Memory B cell (primary cell): ENCODE data around the gene PAPSS2.
"Not testable (repeated sequence)": the region's sequence is repeated elsewhere in the genome, so short reads cannot be mapped to it uniquely, and the experiment has no call there.

ENCODE experiments used
- ATAC-seq: fragments of 150-1000 bp; cut with Tn5 transposase; 2 replicates; pipeline ENCODE4 v1.10.0; 2021; ENCODE audit warnings: low read depth, mild to moderate bottlenecking, moderate library complexity
- DNase-seq, 2 donors: peaks; one replicate each; pipeline ENCODE4 v3.0.0; 2022; ENCODE audit warnings: low spot score in 2 of 2
- H3K27ac Mint-ChIP-seq: one replicate; pipeline ENCODE4 v1.8.0; 2022; ENCODE audit warnings: mild to moderate bottlenecking, moderate library complexity, mixed read lengths
- H3K27me3 Mint-ChIP-seq: one replicate; pipeline ENCODE4 v1.8.0; 2022; ENCODE audit warnings: mixed read lengths
- H3K36me3 Mint-ChIP-seq: one replicate; pipeline ENCODE4 v1.8.0; 2022; ENCODE audit warnings: mild to moderate bottlenecking, mixed read lengths
- H3K4me1 Mint-ChIP-seq: one replicate; pipeline ENCODE4 v1.8.0; 2022; ENCODE audit warnings: mixed read lengths
- H3K4me3 Mint-ChIP-seq: one replicate; pipeline ENCODE4 v1.8.0; 2022; ENCODE audit warnings: mild to moderate bottlenecking, moderate library complexity, mixed read lengths
- H3K9me3 Mint-ChIP-seq: one replicate; pipeline ENCODE4 v1.8.0; 2022; ENCODE audit warnings: mixed read lengths

The PAPSS2 gene

GRCh38 chr10:87721781-87722180, 62.1 kb downstream of the PAPSS2 start:
- ATAC-seq, result no peak
- Mint-ChIP-seq H3K4me3 (no peak overlapping the region), H3K27ac (no peak overlapping the region), H3K4me1 (peaks cover 5% of the 10 kb centered on the region), H3K9me3 (no peaks in the 10 kb centered on the region), H3K36me3 (no peaks in the 10 kb centered on the region), H3K27me3 (no peaks in the 10 kb centered on the region)
- no peak for DNase-seq

- Mint-ChIP-seq H3K9me3 (no peaks in the 10 kb centered on the region), H3K36me3 (no peaks in the 10 kb centered on the region), H3K27me3 (peaks cover 2% of the 10 kb centered on the region), H3K4me1 (peaks cover 5% of the 10 kb centered on the region), H3K4me3 (no peak overlapping the region), H3K27ac (no peak overlapping the region)
- DNase-seq (no peak), ATAC-seq (no peak)
Observed at GRCh38 chr10:87722716-87723115, 63.0 kb downstream of the PAPSS2 start.

- Mint-ChIP-seq H3K4me1 (peaks cover 4% of the 10 kb centered on the region), H3K27me3 (peaks cover 2% of the 10 kb centered on the region), H3K36me3 (no peaks in the 10 kb centered on the region), H3K9me3 (no peaks in the 10 kb centered on the region), H3K4me3 (no peak overlapping the region), H3K27ac (no peak overlapping the region)
- DNase-seq (no peak), ATAC-seq (no peak)
Observed at GRCh38 chr10:87723500-87723899, 63.8 kb downstream of the PAPSS2 start.

- H3K4me1 Mint-ChIP-seq, result no peaks in the 10 kb centered on the region
- H3K9me3 Mint-ChIP-seq, result no peaks in the 10 kb centered on the region
- ATAC-seq (no peak), DNase-seq (no peak)
- no peaks in the 10 kb centered on the region for H3K36me3 Mint-ChIP-seq
- H3K27ac Mint-ChIP-seq, result no peak overlapping the region
- no peak overlapping the region for H3K4me3 Mint-ChIP-seq
- H3K27me3 Mint-ChIP-seq, result peaks cover 2% of the 10 kb centered on the region
Observed at GRCh38 chr10:87724789-87725188, 65.1 kb downstream of the PAPSS2 start.

- H3K27ac Mint-ChIP-seq, result no peak overlapping the region
- no peaks in the 10 kb centered on the region for H3K4me1 Mint-ChIP-seq
- peaks cover 10% of the 10 kb centered on the region for H3K27me3 Mint-ChIP-seq
- no peak for DNase-seq
- no peak overlapping the region for H3K4me3 Mint-ChIP-seq
- ATAC-seq, result no peak
- H3K36me3 Mint-ChIP-seq, result no peaks in the 10 kb centered on the region
- H3K9me3 Mint-ChIP-seq, result no peaks in the 10 kb centered on the region
Observed at GRCh38 chr10:87729940-87730339, 70.3 kb downstream of the PAPSS2 start.

GRCh38 chr10:87733081-87733480, 73.4 kb downstream of the PAPSS2 start:
- peaks cover 12% of the 10 kb centered on the region for H3K27me3 Mint-ChIP-seq
- no peaks in the 10 kb centered on the region for H3K9me3 Mint-ChIP-seq
- H3K27ac Mint-ChIP-seq, result no peak overlapping the region
- ATAC-seq, result no peak
- no peaks in the 10 kb centered on the region for H3K4me1 Mint-ChIP-seq
- H3K4me3 Mint-ChIP-seq, result no peak overlapping the region
- H3K36me3 Mint-ChIP-seq, result no peaks in the 10 kb centered on the region
- no peak for DNase-seq

GRCh38 chr10:87734987-87735827, 75.5 kb downstream of the PAPSS2 start:
- H3K4me1 Mint-ChIP-seq, result no peaks in the 10 kb centered on the region
- H3K36me3 Mint-ChIP-seq, result no peaks in the 10 kb centered on the region
- peak in 1 of 2 donors; percentile 8 for DNase-seq
- ATAC-seq, result peak; percentile 59
- H3K27me3 Mint-ChIP-seq, result peaks cover 12% of the 10 kb centered on the region
- H3K9me3 Mint-ChIP-seq, result no peaks in the 10 kb centered on the region
- H3K4me3 Mint-ChIP-seq, result no peak overlapping the region
- H3K27ac Mint-ChIP-seq, result no peak overlapping the region

DNA sequence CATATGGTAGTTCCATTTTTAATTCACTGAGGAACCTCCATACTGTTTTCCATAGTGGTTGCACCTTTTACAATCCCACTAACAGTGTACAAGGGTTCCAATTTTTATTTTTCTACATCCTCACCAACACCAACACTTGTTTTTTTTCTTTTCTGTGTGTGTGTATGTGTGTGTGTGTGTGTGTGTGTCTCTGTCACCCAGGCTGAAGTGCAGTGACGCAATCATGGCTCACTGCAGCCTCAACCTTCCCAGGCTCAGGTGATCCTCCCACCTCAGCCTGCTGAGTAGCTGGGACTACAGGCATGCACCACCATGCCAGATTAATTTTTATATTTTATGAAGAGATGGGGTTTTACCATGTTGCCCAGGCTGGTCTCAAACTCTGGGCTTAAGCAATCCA, 78.6 kb downstream of the PAPSS2 start:
- not testable (repeated sequence) for DNase-seq, H3K27ac Mint-ChIP-seq, ATAC-seq, H3K36me3 Mint-ChIP-seq, H3K9me3 Mint-ChIP-seq, H3K4me1 Mint-ChIP-seq, H3K4me3 Mint-ChIP-seq
- peaks cover 10% of the 10 kb centered on the region for H3K27me3 Mint-ChIP-seq

DNA sequence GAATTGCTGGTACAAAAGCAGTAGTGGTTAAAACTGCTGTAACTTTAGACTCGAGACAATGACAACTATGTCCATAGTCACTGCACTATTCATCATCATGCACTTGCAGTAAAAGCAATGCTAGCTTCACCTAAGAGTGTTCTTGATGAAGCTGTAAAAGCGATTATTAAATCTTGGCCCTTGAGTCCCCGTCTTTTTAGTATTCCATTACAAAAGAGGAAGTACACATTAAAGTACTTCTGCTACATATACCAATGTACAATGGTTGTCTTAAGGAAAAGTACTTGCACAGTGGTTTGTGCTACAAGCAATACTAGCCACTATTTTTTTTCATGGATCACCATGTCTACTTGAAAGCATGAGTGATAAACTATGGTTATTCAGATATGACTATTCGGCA, 80.0 kb downstream of the PAPSS2 start:
- no peak for ATAC-seq
- no peaks in the 10 kb centered on the region for H3K4me1 Mint-ChIP-seq
- no peaks in the 10 kb centered on the region for H3K9me3 Mint-ChIP-seq
- no peak overlapping the region for H3K4me3 Mint-ChIP-seq
- H3K36me3 Mint-ChIP-seq, result no peaks in the 10 kb centered on the region
- no peak for DNase-seq
- no peak overlapping the region for H3K27ac Mint-ChIP-seq
- peaks cover 6% of the 10 kb centered on the region for H3K27me3 Mint-ChIP-seq

DNA sequence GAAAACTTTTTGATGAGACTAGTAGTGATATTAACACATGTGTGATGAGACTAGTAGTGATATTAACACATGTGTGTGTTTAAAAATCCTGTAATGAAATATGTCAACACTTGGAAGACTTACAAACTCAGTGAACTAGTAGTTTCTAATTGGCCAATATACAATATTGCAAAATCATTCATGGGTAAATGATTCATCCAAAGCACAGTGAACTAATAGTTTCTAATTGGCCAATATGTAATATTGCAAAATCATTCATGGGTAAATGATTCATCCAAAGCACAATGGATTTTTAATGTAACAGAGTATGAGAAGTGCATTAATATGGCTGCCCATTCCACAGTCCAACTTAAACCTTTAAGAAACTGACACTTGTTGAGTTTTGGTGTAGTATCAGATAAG, 80.6 kb downstream of the PAPSS2 start:
- H3K4me3 Mint-ChIP-seq, result no peak overlapping the region
- DNase-seq (no peak), ATAC-seq (no peak)
- H3K27ac Mint-ChIP-seq, result no peak overlapping the region
- no peaks in the 10 kb centered on the region for H3K4me1 Mint-ChIP-seq
- H3K36me3 Mint-ChIP-seq, result no peaks in the 10 kb centered on the region
- H3K27me3 Mint-ChIP-seq, result peaks cover 6% of the 10 kb centered on the region
- H3K9me3 Mint-ChIP-seq, result no peaks in the 10 kb centered on the region

- ATAC-seq, H3K9me3 Mint-ChIP-seq, H3K4me1 Mint-ChIP-seq, H3K36me3 Mint-ChIP-seq, H3K27me3 Mint-ChIP-seq, DNase-seq, H3K4me3 Mint-ChIP-seq, H3K27ac Mint-ChIP-seq: not testable (repeated sequence)
Observed at GRCh38 chr10:87742992-87743610, 83.4 kb downstream of the PAPSS2 start.

DNA sequence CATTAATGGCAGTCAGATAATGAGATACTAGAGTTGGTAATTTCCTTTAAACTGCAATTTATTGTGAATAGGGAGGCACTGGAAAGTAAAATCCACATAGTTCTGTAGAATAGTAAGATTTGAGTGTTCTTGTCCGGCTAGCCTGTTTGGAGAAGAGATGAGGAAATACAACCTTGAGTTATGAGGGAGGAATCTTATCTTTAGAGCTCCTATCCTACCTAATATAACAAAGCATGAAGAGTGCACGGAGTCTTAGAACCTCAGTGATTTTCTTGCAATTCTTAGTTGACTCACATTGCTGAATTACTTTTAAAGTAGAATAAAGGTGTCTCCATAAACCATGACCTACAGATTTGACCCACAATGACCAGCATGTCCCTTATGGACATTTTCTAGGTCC, 84.9 kb downstream of the PAPSS2 start:
- H3K27me3 Mint-ChIP-seq, result peaks cover 2% of the 10 kb centered on the region
- no peak for DNase-seq
- H3K4me3 Mint-ChIP-seq, result no peak overlapping the region
- ATAC-seq, result no peak
- no peaks in the 10 kb centered on the region for H3K36me3 Mint-ChIP-seq
- H3K27ac Mint-ChIP-seq, result no peak overlapping the region
- no peaks in the 10 kb centered on the region for H3K9me3 Mint-ChIP-seq
- no peaks in the 10 kb centered on the region for H3K4me1 Mint-ChIP-seq

DNA sequence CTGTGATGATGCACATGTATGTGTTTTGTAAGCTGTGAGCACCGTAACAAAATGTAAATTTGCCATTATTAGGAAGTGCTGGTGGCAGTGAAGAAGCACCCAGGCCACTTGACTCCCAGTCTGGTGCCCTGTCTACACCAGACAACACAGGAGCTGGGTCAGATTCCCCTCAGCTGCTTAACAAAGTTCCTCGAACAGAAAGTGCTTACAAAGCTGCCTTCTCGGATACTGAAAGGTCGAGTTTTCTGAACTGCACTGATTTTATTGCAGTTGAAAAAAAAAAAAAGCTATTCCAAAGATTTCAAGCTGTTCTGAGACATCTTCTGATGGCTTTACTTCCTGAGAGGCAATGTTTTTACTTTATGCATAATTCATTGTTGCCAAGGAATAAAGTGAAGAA, 87.2 kb downstream of the PAPSS2 start:
- Mint-ChIP-seq H3K4me1 (no peaks in the 10 kb centered on the region), H3K27me3 (no peaks in the 10 kb centered on the region), H3K4me3 (no peak overlapping the region), H3K36me3 (no peaks in the 10 kb centered on the region), H3K27ac (no peak overlapping the region), H3K9me3 (no peaks in the 10 kb centered on the region)
- ATAC-seq (no peak), DNase-seq (no peak)

GRCh38 chr10:87748244-87748643, 88.6 kb downstream of the PAPSS2 start:
- not testable (repeated sequence) for H3K9me3 Mint-ChIP-seq, H3K4me3 Mint-ChIP-seq, ATAC-seq, H3K27me3 Mint-ChIP-seq, H3K4me1 Mint-ChIP-seq, DNase-seq, H3K36me3 Mint-ChIP-seq, H3K27ac Mint-ChIP-seq
